AG09309 (cell line): ENCODE measurements around the gene NECAB2.

ENCODE experiments used
- DNase-seq: peaks from one replicate; pipeline ENCODE4 v3.0.0-alpha.2; 2010; ENCODE audit warnings: low read depth
- H3K4me3 ChIP-seq: 2 replicates; pipeline ENCODE4 v1.5.1; 2011; ENCODE audit warnings: mild to moderate bottlenecking, low read depth, low read length, moderate library complexity; ENCODE audit not compliant: control insufficient read depth
- TF ChIP-seq, protein P1 (sequence below): IDR thresholded peaks from 2 replicates; pipeline ENCODE4 v1.5.1; 2011; ENCODE audit warnings: mild to moderate bottlenecking, low read depth, low read length, inconsistent platforms; ENCODE audit not compliant: insufficient read depth, control insufficient read depth; ENCODE audit errors: missing control alignments

The NECAB2 gene

DNA sequence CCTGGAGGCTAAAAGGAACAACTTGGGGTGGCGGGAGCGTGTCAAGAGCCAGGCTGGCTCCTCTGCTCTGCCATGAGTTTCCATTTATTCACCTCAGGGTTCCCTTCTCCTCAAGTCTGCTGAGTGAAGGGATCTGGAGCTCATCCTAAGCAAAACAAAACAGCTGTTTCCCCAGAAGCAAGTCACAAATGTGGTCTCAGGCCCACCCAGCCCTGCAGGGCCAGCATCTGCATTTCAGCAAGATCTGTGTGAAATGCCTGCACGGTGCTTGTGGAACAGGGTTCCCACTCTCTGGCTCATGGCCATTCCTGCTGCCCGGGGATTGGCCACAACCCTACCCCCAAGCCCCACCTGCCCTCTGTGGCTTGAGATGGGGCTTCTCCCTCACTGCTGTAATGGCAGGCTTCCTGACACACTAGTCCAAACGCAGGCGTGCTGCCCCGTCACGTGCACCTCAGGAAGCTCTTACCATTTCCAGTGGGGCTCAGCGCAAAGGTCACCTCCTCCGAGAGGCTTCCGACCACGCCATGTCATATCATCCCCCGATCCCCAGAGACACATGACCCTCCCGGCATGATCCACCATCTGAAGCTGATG lies 72.3 kb downstream of the NECAB2 start:
- no peak for DNase-seq
- TF ChIP-seq, protein P1, sequence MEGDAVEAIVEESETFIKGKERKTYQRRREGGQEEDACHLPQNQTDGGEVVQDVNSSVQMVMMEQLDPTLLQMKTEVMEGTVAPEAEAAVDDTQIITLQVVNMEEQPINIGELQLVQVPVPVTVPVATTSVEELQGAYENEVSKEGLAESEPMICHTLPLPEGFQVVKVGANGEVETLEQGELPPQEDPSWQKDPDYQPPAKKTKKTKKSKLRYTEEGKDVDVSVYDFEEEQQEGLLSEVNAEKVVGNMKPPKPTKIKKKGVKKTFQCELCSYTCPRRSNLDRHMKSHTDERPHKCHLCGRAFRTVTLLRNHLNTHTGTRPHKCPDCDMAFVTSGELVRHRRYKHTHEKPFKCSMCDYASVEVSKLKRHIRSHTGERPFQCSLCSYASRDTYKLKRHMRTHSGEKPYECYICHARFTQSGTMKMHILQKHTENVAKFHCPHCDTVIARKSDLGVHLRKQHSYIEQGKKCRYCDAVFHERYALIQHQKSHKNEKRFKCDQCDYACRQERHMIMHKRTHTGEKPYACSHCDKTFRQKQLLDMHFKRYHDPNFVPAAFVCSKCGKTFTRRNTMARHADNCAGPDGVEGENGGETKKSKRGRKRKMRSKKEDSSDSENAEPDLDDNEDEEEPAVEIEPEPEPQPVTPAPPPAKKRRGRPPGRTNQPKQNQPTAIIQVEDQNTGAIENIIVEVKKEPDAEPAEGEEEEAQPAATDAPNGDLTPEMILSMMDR, result no peak
- H3K4me3 ChIP-seq, result no peak overlapping the region

DNA sequence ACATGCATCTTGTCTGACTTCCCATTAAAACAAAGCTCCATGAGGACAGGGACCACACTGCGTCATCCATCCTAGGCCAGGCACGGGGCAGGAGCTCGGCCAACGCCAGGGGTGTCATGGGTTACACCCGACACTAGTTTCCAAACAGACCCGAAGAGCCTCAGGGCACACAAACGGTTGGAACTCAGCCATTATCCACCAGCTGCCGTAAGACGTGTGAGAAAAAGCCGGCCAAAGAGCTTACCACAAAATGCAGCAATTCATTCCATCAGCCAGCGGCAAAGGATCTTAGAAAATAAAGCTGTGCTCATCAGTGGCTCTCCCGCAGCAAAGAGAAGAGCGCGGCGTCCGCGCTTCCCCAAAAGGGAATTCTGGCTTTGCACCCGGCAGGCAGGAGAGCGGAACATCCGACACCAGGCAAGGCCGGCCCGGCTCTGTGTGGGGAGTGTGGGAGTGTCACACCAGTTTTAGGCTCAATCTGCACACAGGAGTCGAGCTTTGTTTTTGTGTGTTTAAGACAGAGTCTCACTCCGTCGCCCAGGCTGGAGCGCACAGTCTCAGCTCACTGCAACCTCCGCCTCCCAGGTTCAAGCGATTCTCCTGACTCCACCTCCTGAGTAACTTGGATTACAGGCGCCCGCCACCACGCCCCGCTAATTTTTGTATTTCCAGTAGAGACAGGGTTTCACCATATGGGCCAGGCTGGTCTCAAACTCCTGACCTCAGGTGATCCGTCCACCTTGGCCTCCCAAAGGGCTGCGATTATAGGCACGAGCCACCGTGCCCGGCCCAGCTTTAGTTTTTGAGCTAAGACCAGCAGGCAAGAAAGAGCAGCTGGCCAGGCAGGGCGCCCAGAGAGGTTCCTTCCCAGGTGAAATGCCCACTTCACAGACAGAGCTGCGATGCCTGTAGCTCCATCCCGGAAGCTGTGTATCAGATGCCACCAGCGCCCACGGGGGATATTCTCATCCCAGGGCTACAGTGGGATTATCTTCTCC lies 73.1 kb downstream of the NECAB2 start:
- TF ChIP-seq, protein P1, result no peak
- H3K4me3 ChIP-seq, result no peak overlapping the region
- peak; percentile 63 for DNase-seq

GRCh38 chr16:84041881-84042280 lies 73.8 kb downstream of the NECAB2 start:
- TF ChIP-seq, protein P1, result no peak
- no peak overlapping the region for H3K4me3 ChIP-seq
- no peak for DNase-seq

DNA sequence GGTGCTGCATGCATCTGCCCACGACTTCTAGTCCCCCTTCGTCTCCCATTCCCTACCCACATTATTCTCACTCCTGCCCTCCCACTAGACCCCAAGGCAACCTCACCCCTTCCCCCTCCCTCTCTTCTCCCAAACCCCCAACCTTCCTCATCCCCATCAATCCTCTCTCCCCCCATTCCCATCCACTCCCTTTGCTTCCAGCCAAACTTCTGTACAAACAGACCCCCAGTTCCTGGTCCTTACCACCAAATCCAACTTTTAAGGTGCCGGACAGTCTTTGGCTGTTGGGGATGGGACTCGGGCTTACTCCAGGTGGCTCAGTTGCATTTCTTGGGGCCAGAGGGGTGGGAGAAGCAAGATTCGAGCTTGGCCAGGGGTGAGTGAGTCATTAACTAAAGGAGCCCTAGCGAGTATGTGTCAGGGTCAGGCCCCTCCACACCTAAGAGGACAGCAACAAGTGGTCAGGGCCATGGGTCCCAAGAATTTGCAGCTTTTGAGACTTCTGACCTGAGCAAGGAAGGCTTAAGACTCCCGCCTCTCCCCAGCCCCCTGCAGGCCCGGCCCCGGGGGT lies 74.3 kb downstream of the NECAB2 start, which contains the start of gene SLC38A8:
Gene SLC38A8 (minus strand): TSS at position 488 of the 571 bp plus-strand sequence. CDS start 638 bp downstream, outside the sequence.
- H3K4me3 ChIP-seq, result no peak within 1 kb of the TSS
- no peak for DNase-seq
- TF ChIP-seq, protein P1, result no peak

DNA sequence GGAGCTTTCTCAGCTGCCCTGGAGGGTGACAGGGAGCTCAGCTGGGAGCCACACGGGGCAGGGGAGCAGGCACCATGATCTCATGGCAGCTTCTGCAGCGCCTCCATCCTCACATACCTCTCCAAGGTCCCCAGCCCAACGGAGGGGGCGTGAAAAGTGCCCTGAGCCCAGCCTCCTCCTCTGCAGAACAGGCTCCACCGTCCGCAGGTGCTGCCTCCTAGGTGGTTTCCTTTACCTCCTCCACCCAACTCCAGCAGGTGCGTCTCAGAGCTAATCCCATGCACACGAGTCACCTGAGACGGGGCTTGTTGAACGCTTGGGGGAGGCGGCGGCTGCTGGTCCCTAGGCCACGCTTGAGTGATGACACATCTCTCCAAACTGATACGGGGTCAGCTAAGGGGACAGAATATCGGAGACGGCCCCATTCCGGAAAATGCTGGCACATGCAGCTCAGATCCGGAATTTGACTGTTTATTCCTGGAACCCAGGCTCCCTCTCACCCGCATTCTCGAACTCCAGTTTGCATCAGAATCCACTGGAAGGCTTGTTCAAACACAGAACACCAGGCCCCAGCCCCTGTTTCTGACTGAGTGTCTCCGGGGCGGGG lies 74.9 kb downstream of the NECAB2 start:
- TF ChIP-seq, protein P1, result no peak
- DNase-seq, result no peak
- H3K4me3 ChIP-seq, result no peak overlapping the region

DNA sequence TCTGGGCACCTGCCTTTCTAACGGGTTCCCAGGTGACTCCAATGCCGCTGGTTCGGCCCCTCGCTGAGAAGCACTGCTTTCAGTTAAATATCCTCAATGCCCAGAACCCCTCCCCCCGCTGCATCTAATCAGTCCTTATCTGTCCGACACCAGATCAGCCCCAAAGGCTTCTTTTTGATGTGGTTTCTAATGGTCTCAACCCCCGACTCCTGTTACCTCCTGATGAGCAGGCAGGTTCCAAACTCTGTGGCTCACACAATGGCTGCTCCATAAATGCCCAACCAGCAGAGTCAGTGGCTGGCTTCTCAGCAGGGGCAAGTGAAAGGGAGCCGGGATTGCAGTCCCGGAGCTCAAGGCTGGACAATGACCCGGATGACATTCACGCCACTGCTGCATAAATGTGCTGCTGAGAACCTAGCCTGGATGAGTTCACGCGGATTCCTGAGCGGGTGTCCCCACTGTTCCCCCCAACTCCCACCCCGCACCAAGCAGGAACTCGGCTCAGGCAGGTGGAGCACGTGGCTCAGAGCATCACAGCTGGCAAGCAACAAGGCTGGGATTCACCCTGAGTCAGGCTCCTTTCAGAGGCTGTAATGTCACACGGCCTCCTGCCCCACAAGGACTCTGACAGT lies 75.6 kb downstream of the NECAB2 start:
- no peak overlapping the region for H3K4me3 ChIP-seq
- no peak for DNase-seq
- TF ChIP-seq, protein P1, result no peak
